ENCODE results near the gene DNAH3.
"Not testable (repeated sequence)": the region's sequence is repeated elsewhere in the genome, so short reads cannot be mapped to it uniquely, and the experiment has no call there.

Gene DNAH3

GRCh38 chr16:20984019-20984418 lies 166.6 kb downstream of the DNAH3 start:
- no peak for DNase-seq

- no peak for DNase-seq
Measured at GRCh38 chr16:20976576-20976975, 174.1 kb downstream of the DNAH3 start.

GRCh38 chr16:20973201-20973600 lies 177.4 kb downstream of the DNAH3 start:
- DNase-seq = not testable (repeated sequence)

- no peak for DNase-seq
Measured at GRCh38 chr16:20971401-20971800, 179.2 kb downstream of the DNAH3 start.

GRCh38 chr16:20969386-20969785 lies 181.3 kb downstream of the DNAH3 start:
- no peak for DNase-seq

- no peak for DNase-seq
Measured at GRCh38 chr16:20968765-20969164, 181.9 kb downstream of the DNAH3 start.

GRCh38 chr16:20960899-20961298 lies 189.7 kb downstream of the DNAH3 start:
- no peak for DNase-seq

GRCh38 chr16:20957153-20957552 lies 193.5 kb downstream of the DNAH3 start:
- DNase-seq = no peak

- DNase-seq = no peak
Measured at GRCh38 chr16:20956319-20956718, 194.3 kb downstream of the DNAH3 start.

- DNase-seq = no peak
Measured at GRCh38 chr16:20954574-20954973, 196.1 kb downstream of the DNAH3 start.

GRCh38 chr16:20952139-20952920 lies 198.3 kb downstream of the DNAH3 start:
- DNase-seq = no peak

- no peak for DNase-seq
Measured at GRCh38 chr16:20950294-20950693, 200.4 kb downstream of the DNAH3 start.

- DNase-seq = no peak
Measured at GRCh38 chr16:20949660-20950059, 201.0 kb downstream of the DNAH3 start.

- no peak for DNase-seq
Measured at GRCh38 chr16:20948444-20948843, 202.2 kb downstream of the DNAH3 start.

GRCh38 chr16:20946015-20946629 lies 204.5 kb downstream of the DNAH3 start:
- DNase-seq = no peak

- not testable (repeated sequence) for DNase-seq
Measured at GRCh38 chr16:20945575-20945875, 205.1 kb downstream of the DNAH3 start.

GRCh38 chr16:20944861-20945574 lies 205.6 kb downstream of the DNAH3 start:
- no peak for DNase-seq

- no peak for DNase-seq
Measured at GRCh38 chr16:20942256-20942655, 208.4 kb downstream of the DNAH3 start.

- DNase-seq = no peak
Measured at GRCh38 chr16:20941636-20941926, 209.1 kb downstream of the DNAH3 start.

GRCh38 chr16:20940871-20941635 lies 209.6 kb downstream of the DNAH3 start:
- DNase-seq = no peak

GRCh38 chr16:20939611-20940010 lies 211.0 kb downstream of the DNAH3 start:
- DNase-seq = no peak

- DNase-seq = no peak
Measured at GRCh38 chr16:20938426-20938825, 212.2 kb downstream of the DNAH3 start.

GRCh38 chr16:20937736-20938135 lies 212.9 kb downstream of the DNAH3 start:
- no peak for DNase-seq

- no peak for DNase-seq
Measured at GRCh38 chr16:20933589-20933988, 217.1 kb downstream of the DNAH3 start.
